ENCODE results near the gene GADD45B. TPM values are rescaled to one million over a fixed set of nuclear protein-coding genes. Genes with fewer than 3 reads are reported as not detected.

Gene GADD45B
- total and polyA plus RNA-seq, 2 of the 4 experiments (the other 2 are of a cell fraction): 30.1 to 106 TPM

DNA sequence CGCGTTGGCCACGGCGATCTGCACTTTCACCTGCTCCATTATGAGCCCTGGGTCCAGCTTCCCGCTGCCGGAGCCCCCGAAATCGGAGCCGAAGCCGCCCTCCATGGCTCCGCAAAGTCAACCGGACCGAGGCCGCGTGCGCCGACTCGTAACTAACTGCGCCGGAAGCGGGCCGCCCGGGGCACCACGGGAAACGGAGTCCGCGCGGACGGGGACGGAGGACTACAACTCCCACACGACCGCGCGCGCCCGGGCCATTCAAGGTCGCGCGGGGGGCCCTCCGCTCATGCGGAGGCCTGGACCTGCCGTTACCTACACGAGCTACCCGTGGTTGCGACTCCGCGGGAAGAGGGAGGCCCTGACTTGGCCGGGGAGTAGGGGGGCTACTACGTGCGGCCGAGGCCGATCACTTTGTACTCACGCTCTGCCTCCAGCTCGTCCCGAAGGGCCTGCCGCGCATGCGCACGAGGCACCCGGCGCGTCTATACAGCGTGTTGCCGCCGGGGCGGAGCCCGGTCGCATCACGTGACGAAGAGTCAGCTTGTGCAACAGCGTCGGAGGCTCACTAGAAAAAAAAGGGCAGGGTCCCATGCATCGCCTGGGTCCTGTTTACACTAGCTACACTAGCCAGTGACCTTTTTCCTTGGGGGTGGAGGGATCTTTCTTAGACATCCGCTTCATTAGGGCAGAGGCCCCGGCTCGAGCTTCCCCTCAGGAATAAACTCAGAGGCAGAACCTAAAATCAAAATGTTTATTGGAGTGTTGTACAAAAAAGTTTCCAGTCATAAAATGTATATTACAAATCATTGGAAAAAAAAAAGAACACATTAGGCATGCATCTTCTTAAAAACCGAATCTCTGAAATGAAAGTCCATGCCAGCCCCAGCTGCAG lies 48.3 kb upstream of the GADD45B start, which contains the start of gene TIMM13:
TIMM13 (minus strand) TSS at position 158 of the 892 bp plus-strand sequence; CDS start at position 105, 53 bp downstream.
- peak within 1 kb of the TSS; percentile 98 for H4K91ac ChIP-seq (ENCODE audit: insufficient read depth, low read depth, low read length)
- no peaks in the 10 kb centered on the region for H3K9me3 ChIP-seq (ENCODE audit: control insufficient read depth, insufficient read depth, low read length)
- peak within 1 kb of the TSS; percentile 75 to 100 for H4K8ac ChIP-seq (ENCODE audit: low read depth in 2 of 2, low read length in 2 of 2)
- no TSS peak for BruUV-seq (replicated peaks)
- peaks cover 17 to 55% of the 10 kb centered on the region in 2 experiments; a peak in 3 of 4 replicates for H3K79me1 ChIP-seq (ENCODE audit: low read depth in 1 of 2, low read length in 2 of 2)
- peak within 1 kb of the TSS; percentile 99 for H3K14ac ChIP-seq (replicated peaks; ENCODE audit: low read depth, low read length)
- peak within 1 kb of the TSS; percentile 88; the same call in 1 of the 3 replicates for H2BK15ac ChIP-seq (ENCODE audit: low read depth, low read length)
- H3K18ac ChIP-seq (ENCODE audit: low read depth, low read length): peak within 1 kb of the TSS; percentile 90
- H3K4me2 ChIP-seq (ENCODE audit: low read depth, low read length): peak within 1 kb of the TSS; percentile 96
- H2AFZ ChIP-seq (replicated peaks; ENCODE audit: low read length, poor library complexity): peak within 1 kb of the TSS; percentile 100
- H3K23ac ChIP-seq (ENCODE audit: low read depth, low read length): peak within 1 kb of the TSS; percentile 96
- H2BK5ac ChIP-seq (ENCODE audit: low read depth, low read length, poor library complexity, severe bottlenecking): peak within 1 kb of the TSS; percentile 97
- H2BK20ac ChIP-seq (ENCODE audit: low read depth, low read length): peak within 1 kb of the TSS; percentile 62; the same call in 1 of the 2 replicates
- POLR2A ChIA-PET (ENCODE audit: unreplicated experiment): interaction anchor here (0.6 kb wide), 1 partner anchor 36 kb away, joined by 8 read pairs; no protein-coding TSS in a partner anchor
- H4K5ac ChIP-seq (ENCODE audit: low read depth, low read length): peak within 1 kb of the TSS; percentile 88
- peak within 1 kb of the TSS; percentile 97 for H3K27ac ChIP-seq (ENCODE audit: insufficient read depth, low read length)
- H3K9me1 ChIP-seq (ENCODE audit: insufficient read depth, low read length): no peaks in the 10 kb centered on the region; the same call in 1 of the 2 replicates
- intact Hi-C loops (cut with micrococcal nuclease) (loop anchor here (1.0 kb wide), 1 partner anchor 184 kb away; no protein-coding TSS in a partner anchor), in situ Hi-C loops (cut with MboI; ENCODE audit: low sequenced_read_pairs) (no loop called here), dilution Hi-C loops (cut with HindIII; ENCODE audit: low sequenced_read_pairs, unreplicated experiment) (no loop called here)
- H4K20me1 ChIP-seq (ENCODE audit: insufficient read depth, low read length): peaks cover 33% of the 10 kb centered on the region
- H3K4me3 ChIP-seq (ENCODE audit: insufficient read depth, low read depth, low read length): peak within 1 kb of the TSS; percentile 68
- peak within 1 kb of the TSS; percentile 92 for H2AK5ac ChIP-seq (ENCODE audit: low read depth, low read length)
- peak within 1 kb of the TSS; percentile 94 for H3K9ac ChIP-seq (ENCODE audit: low read depth, low read length)
- H3K36me3 ChIP-seq (ENCODE audit: control insufficient read depth, insufficient read depth, low read length): peaks cover 19% of the 10 kb centered on the region; the same call in 1 of the 2 replicates
- H2BK120ac ChIP-seq (ENCODE audit: low read depth, low read length): peak within 1 kb of the TSS; percentile 96
- H3K4me1 ChIP-seq (ENCODE audit: control insufficient read depth, insufficient read depth, low read length): peaks cover 12% of the 10 kb centered on the region
- 3% methylated on average over 19 of the region's 77 CpGs; no CpG with 5 or more reads in 1 of the 2 experiments for WGBS, 2 experiments (ENCODE audit: extremely low coverage in 2 of 2, insufficient read length in 1 of 2)
- peak within 1 kb of the TSS; percentile 94 for H3K56ac ChIP-seq (ENCODE audit: extremely low read depth, insufficient read depth, low read length)
- DNase-seq: peak; percentile 95
- ATAC-seq (ENCODE audit: low read depth): peak; percentile 88
- peak within 1 kb of the TSS; percentile 99 for H3K4ac ChIP-seq (ENCODE audit: low read depth, low read length)
- H3K27me3 ChIP-seq (ENCODE audit: control insufficient read depth, insufficient read depth, low read length): no peaks in the 10 kb centered on the region
- peak within 1 kb of the TSS; percentile 100 for H2AK9ac ChIP-seq (replicated peaks; ENCODE audit: low read depth, low read length, poor library complexity)
- CTCF ChIA-PET: interaction anchor here (1.0 kb wide), 1 partner anchor 183 kb away, joined by 6 read pairs; no protein-coding TSS in a partner anchor
- TF ChIP-seq NFE2L2 (IDR thresholded peaks at IDR 0.05; ENCODE audit: low read depth, low read length): no peak
- peak; percentile 39; the same call in 1 of the 2 replicates for TF ChIP-seq RFX5 (IDR thresholded peaks at IDR 0.05; ENCODE audit: low read depth, low read length)
- TF ChIP-seq, protein P1, sequence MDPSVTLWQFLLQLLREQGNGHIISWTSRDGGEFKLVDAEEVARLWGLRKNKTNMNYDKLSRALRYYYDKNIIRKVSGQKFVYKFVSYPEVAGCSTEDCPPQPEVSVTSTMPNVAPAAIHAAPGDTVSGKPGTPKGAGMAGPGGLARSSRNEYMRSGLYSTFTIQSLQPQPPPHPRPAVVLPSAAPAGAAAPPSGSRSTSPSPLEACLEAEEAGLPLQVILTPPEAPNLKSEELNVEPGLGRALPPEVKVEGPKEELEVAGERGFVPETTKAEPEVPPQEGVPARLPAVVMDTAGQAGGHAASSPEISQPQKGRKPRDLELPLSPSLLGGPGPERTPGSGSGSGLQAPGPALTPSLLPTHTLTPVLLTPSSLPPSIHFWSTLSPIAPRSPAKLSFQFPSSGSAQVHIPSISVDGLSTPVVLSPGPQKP (IDR thresholded peaks at IDR 0.05; ENCODE audit: borderline replicate concordance, low read depth, low read length): 0 out of 2 replicates have a peak, but pooled peaks have one; percentile 36
- peak; percentile 81 for TF ChIP-seq BHLHE40 (IDR thresholded peaks at IDR 0.05; ENCODE audit: low read depth, low read length)
- TF ChIP-seq, protein P2, sequence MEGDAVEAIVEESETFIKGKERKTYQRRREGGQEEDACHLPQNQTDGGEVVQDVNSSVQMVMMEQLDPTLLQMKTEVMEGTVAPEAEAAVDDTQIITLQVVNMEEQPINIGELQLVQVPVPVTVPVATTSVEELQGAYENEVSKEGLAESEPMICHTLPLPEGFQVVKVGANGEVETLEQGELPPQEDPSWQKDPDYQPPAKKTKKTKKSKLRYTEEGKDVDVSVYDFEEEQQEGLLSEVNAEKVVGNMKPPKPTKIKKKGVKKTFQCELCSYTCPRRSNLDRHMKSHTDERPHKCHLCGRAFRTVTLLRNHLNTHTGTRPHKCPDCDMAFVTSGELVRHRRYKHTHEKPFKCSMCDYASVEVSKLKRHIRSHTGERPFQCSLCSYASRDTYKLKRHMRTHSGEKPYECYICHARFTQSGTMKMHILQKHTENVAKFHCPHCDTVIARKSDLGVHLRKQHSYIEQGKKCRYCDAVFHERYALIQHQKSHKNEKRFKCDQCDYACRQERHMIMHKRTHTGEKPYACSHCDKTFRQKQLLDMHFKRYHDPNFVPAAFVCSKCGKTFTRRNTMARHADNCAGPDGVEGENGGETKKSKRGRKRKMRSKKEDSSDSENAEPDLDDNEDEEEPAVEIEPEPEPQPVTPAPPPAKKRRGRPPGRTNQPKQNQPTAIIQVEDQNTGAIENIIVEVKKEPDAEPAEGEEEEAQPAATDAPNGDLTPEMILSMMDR (conservative IDR thresholded peaks at IDR 0.05; ENCODE audit: low read depth, low read length): no peak
- TF ChIP-seq MAFK (IDR thresholded peaks at IDR 0.05; ENCODE audit: low read depth, low read length): no peak
- no peak for TF ChIP-seq FOS (IDR thresholded peaks at IDR 0.05; ENCODE audit: low read depth, low read length)
- peak; percentile 98 for TF ChIP-seq CEBPB (IDR thresholded peaks at IDR 0.05; ENCODE audit: low read depth, low read length)
- no peak for TF ChIP-seq SMC3 (IDR thresholded peaks at IDR 0.05; ENCODE audit: low read depth, low read length)
- no peak for TF ChIP-seq CHD1 (IDR thresholded peaks at IDR 0.05; ENCODE audit: low read depth, low read length)
- no peak for TF ChIP-seq RCOR1 (IDR thresholded peaks at IDR 0.05; ENCODE audit: insufficient replicate concordance, low read length)
- no peak for TF ChIP-seq RAD21 (IDR thresholded peaks at IDR 0.05; ENCODE audit: low read length)
- TF ChIP-seq POLR2A (IDR thresholded peaks at IDR 0.05; ENCODE audit: low read depth, low read length): peak; percentile 64

Measured in IMR-90 (cell line).